Nephron (organoid): Measurements from ENCODE around the gene APOL4.
"Not testable (repeated sequence)": the region's sequence is repeated elsewhere in the genome, so short reads cannot be mapped to it uniquely, and the experiment has no call there.

ENCODE experiments used
- H3K27ac Mint-ChIP-seq, 3 experiments: 2 replicates each; pipeline ENCODE4 v1.8.0; 2020; ENCODE audit warnings: mixed read lengths in 3 of 3, mild to moderate bottlenecking in 2 of 3, moderate library complexity in 1 of 3
- H3K27me3 Mint-ChIP-seq: 2 replicates; pipeline ENCODE4 v1.8.0; 2021; ENCODE audit warnings: low read depth, mild to moderate bottlenecking, moderate library complexity, mixed read lengths
- H3K36me3 Mint-ChIP-seq: 2 replicates; pipeline ENCODE4 v1.8.0; 2020; ENCODE audit warnings: low read depth, mixed read lengths
- H3K4me1 Mint-ChIP-seq: 2 replicates; pipeline ENCODE4 v1.8.0; 2020; ENCODE audit warnings: mixed read lengths
- H3K4me3 Mint-ChIP-seq, 3 experiments: 2 replicates each; pipeline ENCODE4 v1.8.0; 2020; ENCODE audit warnings: mild to moderate bottlenecking in 3 of 3, mixed read lengths in 3 of 3, moderate library complexity in 2 of 3
- H3K9me3 Mint-ChIP-seq: 2 replicates; pipeline ENCODE4 v1.8.0; 2020; ENCODE audit warnings: mixed read lengths
- TF ChIP-seq, protein P1 (sequence below), 3 experiments: fragments of 200-600 bp; sonication (generic); IDR thresholded peaks; one replicate each; pipeline ENCODE4 v1.5.0; 2021; ENCODE audit warnings: antibody characterized with exemption in 3 of 3; ENCODE audit not compliant: unreplicated experiment in 3 of 3

The APOL4 gene

DNA sequence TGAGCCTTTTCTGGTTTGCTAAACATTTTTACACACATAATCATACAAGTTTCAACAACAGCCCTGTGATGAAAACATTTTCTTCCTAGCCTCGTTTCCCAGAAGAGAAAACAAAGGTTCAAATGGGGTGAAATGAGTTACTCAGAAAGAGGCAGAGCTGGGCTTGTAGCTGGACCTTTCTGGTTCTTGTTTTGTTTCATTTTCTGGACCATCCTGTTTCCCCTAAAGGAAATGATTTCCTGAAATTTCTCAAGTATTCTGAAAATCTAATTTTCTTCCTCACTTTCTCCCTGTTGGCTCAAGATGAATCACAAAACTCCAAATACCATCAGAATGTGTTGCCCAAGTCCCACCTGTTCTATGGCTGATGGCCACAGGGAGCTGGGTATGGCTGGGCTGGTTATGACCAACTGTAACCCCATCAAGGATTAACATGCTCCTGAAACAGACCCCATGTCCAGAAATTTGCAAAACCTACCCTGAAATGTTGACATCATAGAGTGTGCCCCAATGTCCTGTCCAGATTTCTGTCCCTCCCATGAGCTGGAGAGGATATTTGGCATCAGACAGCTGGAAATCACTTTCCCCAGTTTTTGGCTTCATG is 6.7 kb upstream of the APOL4 start:
- TF ChIP-seq, protein P1, sequence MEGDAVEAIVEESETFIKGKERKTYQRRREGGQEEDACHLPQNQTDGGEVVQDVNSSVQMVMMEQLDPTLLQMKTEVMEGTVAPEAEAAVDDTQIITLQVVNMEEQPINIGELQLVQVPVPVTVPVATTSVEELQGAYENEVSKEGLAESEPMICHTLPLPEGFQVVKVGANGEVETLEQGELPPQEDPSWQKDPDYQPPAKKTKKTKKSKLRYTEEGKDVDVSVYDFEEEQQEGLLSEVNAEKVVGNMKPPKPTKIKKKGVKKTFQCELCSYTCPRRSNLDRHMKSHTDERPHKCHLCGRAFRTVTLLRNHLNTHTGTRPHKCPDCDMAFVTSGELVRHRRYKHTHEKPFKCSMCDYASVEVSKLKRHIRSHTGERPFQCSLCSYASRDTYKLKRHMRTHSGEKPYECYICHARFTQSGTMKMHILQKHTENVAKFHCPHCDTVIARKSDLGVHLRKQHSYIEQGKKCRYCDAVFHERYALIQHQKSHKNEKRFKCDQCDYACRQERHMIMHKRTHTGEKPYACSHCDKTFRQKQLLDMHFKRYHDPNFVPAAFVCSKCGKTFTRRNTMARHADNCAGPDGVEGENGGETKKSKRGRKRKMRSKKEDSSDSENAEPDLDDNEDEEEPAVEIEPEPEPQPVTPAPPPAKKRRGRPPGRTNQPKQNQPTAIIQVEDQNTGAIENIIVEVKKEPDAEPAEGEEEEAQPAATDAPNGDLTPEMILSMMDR (IDR thresholded peaks at IDR 0.05; ENCODE audit: unreplicated experiment in 3 of 3): no peak
- no peak overlapping the region for H3K4me3 Mint-ChIP-seq
- peaks cover 8% of the 10 kb centered on the region for H3K27me3 Mint-ChIP-seq
- H3K27ac Mint-ChIP-seq: no peak overlapping the region
- H3K4me1 Mint-ChIP-seq: peaks cover 16% of the 10 kb centered on the region
- no peaks in the 10 kb centered on the region for H3K36me3 Mint-ChIP-seq
- peaks cover 13% of the 10 kb centered on the region for H3K9me3 Mint-ChIP-seq

DNA sequence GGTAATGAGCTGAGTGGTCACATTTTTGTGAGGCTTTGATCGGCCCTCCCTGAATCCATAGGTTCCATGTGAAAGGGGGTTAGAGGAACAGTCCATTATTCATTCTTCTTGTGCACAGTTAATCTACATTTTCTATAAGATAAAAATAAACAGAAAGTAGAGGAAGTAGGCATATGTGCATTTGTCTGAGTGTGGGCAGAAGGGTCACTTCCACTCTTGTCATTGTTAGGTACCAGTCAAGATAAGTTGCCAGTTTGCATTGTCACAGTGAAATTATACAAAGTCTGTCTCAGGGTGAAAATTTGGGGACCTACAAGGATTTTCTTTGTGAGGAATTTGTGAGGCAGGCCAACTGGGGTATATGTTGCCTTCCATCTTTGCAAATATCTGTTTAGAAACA is 4.6 kb upstream of the APOL4 start:
- H3K9me3 Mint-ChIP-seq: peaks cover 13% of the 10 kb centered on the region
- peaks cover 8% of the 10 kb centered on the region for H3K27me3 Mint-ChIP-seq
- H3K4me3 Mint-ChIP-seq: no peak overlapping the region
- peaks cover 33% of the 10 kb centered on the region for H3K4me1 Mint-ChIP-seq
- H3K36me3 Mint-ChIP-seq: no peaks in the 10 kb centered on the region
- H3K27ac Mint-ChIP-seq: no peak overlapping the region
- TF ChIP-seq, protein P1 (IDR thresholded peaks at IDR 0.05; ENCODE audit: unreplicated experiment in 3 of 3): no peak

DNA sequence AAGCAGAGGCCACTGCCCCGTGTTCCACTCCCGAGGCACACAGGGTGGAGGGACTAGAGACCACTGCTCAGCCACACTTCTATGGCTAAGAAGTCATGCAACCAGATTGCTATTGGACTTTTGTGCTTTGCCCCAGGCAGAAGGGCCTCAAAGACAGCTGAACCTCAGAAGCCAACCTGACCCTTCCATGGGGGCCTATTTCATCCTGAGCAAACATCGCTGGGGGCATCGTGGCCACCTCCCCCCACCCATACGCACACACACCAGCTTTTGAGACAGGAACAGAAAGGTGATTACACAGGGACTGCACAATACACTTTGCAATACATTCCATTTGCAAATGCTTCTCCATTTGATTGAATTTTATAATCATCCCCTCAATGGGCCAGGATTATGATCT is 4.0 kb upstream of the APOL4 start:
- not testable (repeated sequence) for H3K27me3 Mint-ChIP-seq, H3K36me3 Mint-ChIP-seq, H3K4me3 Mint-ChIP-seq, H3K27ac Mint-ChIP-seq
- H3K9me3 Mint-ChIP-seq: peaks cover 11% of the 10 kb centered on the region
- peaks cover 33% of the 10 kb centered on the region for H3K4me1 Mint-ChIP-seq

DNA sequence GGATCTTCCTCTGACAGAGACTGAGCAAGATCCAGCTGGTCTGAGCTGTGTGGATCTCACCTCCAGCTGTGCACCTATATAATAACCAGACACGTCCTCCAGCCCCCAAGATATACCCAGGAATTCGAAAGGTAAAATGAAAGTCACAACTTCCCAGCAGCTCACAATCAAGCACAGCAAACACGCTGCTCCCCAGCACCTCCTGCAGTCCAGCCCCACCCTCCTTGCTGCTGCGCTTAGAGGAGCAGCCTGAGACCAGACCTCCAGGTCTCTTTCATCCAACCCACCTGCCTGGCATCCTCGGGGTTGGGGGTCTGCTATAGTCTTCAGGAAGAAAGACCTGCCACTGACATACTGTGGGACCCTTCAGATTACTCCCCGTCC is 3.0 kb upstream of the APOL4 start:
- no peak overlapping the region for H3K4me3 Mint-ChIP-seq
- TF ChIP-seq, protein P1 (IDR thresholded peaks at IDR 0.05; ENCODE audit: unreplicated experiment in 3 of 3): no peak
- H3K27me3 Mint-ChIP-seq: peaks cover 8% of the 10 kb centered on the region
- peaks cover 35% of the 10 kb centered on the region for H3K4me1 Mint-ChIP-seq
- no peaks in the 10 kb centered on the region for H3K36me3 Mint-ChIP-seq
- peaks cover 7% of the 10 kb centered on the region for H3K9me3 Mint-ChIP-seq
- peak overlapping the region in 2 of 3 experiments; percentile 6 to 8 for H3K27ac Mint-ChIP-seq

DNA sequence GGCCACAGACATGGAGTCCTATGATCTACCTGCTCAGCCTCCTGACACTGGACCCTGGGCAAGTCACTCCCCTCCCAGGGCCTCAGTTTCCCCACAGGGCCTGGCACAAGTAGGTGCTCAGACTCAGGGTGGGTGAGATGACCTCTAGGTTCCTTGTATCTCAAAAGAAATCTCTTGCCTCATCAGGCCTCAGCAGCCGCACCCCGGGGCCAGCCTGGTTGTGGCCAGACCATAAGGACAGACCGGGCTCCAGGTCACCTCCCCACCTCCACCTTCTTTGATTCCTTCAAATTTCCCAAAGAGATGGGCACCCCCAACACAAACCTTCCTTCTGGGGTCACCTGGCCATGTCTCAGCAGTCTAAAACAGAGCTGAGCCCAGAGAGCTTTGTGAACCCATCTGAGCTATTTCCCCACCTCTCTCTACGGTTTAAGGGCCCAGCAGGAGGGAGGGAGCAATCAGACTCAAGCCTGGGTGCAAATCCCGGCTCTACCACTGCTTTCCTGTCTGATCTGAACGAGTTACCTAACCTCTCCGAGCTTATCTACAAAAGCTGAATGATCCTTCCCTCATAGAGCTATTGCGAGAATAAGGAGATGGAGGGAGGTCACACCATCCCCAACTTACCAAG is 2.5 kb upstream of the APOL4 start:
- Mint-ChIP-seq H3K4me1 (peaks cover 40% of the 10 kb centered on the region), H3K4me3 (no peak overlapping the region), H3K27me3 (peaks cover 6% of the 10 kb centered on the region), H3K9me3 (peaks cover 5% of the 10 kb centered on the region), H3K27ac (peak overlapping the region in 2 of 3 experiments; percentile 6 to 8), H3K36me3 (no peaks in the 10 kb centered on the region)
- TF ChIP-seq, protein P1 (IDR thresholded peaks at IDR 0.05; ENCODE audit: unreplicated experiment in 3 of 3): no peak

DNA sequence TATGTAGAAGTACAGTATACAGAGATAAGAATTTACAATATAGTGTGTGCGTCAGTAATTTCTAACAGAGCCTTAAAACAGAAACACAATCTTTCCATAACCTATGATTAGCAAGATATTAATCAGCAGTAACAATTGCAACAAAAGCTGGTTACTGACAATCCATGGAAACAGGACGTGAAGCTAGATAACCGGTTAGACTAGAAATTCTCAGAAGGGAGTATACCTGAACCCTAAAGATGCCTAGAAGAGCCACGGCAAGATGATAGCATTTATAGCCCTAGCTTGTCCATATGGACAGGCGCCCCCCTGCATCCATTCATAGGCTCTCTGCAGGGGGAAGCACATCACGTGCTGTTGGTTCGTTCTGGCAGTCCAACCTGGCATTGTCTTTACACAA is 1.8 kb upstream of the APOL4 start:
- Mint-ChIP-seq H3K27ac (peak overlapping the region; percentile 93 to 97 (median 93)), H3K4me1 (peaks cover 42% of the 10 kb centered on the region), H3K4me3 (peak overlapping the region in 1 of 3 experiments; percentile 67)
- H3K27me3 Mint-ChIP-seq, H3K9me3 Mint-ChIP-seq, H3K36me3 Mint-ChIP-seq: not testable (repeated sequence)

DNA sequence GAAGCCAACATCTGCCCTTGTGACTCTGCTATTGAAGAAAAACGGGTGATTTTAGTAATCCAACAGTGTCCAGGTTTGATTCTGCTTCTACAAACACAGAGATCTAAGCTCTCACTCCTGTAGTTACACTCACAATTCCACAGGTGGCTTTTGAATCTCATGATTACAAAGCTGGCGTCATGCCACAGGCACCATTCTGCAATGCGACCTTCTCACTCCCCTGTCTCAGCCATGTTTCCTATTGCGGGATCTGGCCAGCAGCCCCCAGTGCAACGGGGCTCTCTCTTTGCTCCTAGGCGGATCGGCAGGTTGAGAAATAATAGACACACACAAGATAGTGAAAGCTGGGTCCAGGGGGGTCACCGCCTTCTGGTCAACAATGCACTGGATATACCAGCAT is 1.3 kb upstream of the APOL4 start:
- not testable (repeated sequence) for H3K36me3 Mint-ChIP-seq, H3K9me3 Mint-ChIP-seq, H3K27me3 Mint-ChIP-seq
- Mint-ChIP-seq H3K4me1 (peaks cover 47% of the 10 kb centered on the region), H3K4me3 (peak overlapping the region in 2 of 3 experiments; percentile 19 to 67), H3K27ac (peak overlapping the region; percentile 93 to 97 (median 93))

DNA sequence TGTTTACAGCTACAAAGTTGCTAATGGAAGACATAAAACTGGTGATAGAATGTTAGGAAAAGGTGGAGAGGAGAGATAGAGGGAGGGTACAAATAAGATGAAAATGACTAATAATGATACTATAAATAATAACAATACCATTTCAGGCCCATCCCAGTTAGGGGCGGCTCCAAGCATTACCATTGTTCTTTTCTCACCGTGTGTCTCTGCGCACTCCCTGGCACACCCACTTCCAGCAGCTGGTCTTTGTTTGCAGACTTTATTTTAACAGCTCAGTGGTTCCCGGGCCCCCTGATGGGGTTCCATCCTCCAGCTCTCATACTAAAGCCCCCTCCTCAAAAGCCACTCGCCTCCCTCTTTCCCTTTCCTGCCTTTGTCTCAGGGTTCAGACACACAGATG is 584 bp downstream of the APOL4 start:
- not testable (repeated sequence) for H3K9me3 Mint-ChIP-seq, H3K27me3 Mint-ChIP-seq, H3K36me3 Mint-ChIP-seq
- peaks cover 66% of the 10 kb centered on the region for H3K4me1 Mint-ChIP-seq
- H3K4me3 Mint-ChIP-seq: peak overlapping the region in 2 of 3 experiments; percentile 37 to 73
- H3K27ac Mint-ChIP-seq: peak overlapping the region; percentile 79 to 93 (median 79)
